IPS-NIHi7 (cell line): ENCODE results near the gene MID2.
A peak's percentile ranks its signal among the peaks of the same experiment; 100 is the strongest.
"Not testable (repeated sequence)": the region's sequence is repeated elsewhere in the genome, so short reads cannot be mapped to it uniquely, and the experiment has no call there.

ENCODE experiments used
- DNase-seq: peaks from one replicate; pipeline ENCODE4 v3.0.0; 2012; ENCODE audit warnings: mixed read lengths; ENCODE audit errors: extremely low spot score

The MID2 gene, protein sequence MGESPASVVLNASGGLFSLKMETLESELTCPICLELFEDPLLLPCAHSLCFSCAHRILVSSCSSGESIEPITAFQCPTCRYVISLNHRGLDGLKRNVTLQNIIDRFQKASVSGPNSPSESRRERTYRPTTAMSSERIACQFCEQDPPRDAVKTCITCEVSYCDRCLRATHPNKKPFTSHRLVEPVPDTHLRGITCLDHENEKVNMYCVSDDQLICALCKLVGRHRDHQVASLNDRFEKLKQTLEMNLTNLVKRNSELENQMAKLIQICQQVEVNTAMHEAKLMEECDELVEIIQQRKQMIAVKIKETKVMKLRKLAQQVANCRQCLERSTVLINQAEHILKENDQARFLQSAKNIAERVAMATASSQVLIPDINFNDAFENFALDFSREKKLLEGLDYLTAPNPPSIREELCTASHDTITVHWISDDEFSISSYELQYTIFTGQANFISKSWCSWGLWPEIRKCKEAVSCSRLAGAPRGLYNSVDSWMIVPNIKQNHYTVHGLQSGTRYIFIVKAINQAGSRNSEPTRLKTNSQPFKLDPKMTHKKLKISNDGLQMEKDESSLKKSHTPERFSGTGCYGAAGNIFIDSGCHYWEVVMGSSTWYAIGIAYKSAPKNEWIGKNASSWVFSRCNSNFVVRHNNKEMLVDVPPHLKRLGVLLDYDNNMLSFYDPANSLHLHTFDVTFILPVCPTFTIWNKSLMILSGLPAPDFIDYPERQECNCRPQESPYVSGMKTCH

GRCh38 chrX:107825698-107826237 is at the start of gene MID2:
TSS of gene MID2 (plus strand) at chrX:107825866. CDS start at chrX:107826427, 561 bp downstream.
- DNase-seq = peak; percentile 79

- DNase-seq = peak; percentile 83
Measured at GRCh38 chrX:107776649-107777535, 48.8 kb upstream of the MID2 start.

DNA sequence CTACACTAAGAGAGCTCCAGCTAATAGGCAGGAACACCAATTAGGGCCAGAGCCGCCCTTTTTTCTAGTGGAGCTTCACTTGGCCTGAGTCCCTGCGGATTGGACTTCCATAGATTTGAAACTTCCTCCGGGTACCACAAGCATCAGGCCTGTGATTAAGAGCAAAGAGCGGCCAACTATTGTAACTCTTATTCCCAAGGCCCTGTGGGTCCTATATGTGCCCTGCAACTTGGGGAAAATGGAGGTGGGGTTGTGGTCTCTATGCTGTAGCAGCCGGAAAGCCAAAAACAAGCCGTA is 48.2 kb upstream of the MID2 start, which contains the start of gene NCBP2L:
TSS of gene NCBP2L (plus strand) at position 198 of the 297 bp plus-strand sequence. CDS start 16,488 bp downstream, outside the sequence.
- no peak for DNase-seq

- no peak for DNase-seq
Measured at GRCh38 chrX:107780525-107780924, 45.1 kb upstream of the MID2 start.

- no peak for DNase-seq
Measured at GRCh38 chrX:107787827-107788226, 37.8 kb upstream of the MID2 start.

DNA sequence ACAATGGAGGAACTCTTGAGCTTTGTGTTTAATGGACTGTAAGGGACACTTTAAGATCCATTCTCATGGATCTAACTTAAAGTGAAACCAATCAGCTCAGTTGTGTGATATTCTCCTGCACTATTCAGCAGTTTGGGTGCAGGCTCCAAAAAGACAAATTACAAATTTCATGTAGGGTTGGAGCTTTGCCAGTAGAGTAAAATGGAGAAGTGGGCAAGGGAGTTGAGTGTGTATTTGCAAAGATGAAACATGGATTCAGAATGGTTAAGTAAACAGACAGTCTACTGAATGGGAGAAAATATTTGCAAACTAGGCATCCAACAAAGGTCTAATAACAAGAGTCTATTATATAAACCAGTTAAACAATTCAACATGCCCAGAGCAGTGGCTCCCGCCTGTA is 21.2 kb upstream of the MID2 start:
- DNase-seq = no peak

GRCh38 chrX:107805179-107805578 is 20.5 kb upstream of the MID2 start:
- DNase-seq = no peak

DNA sequence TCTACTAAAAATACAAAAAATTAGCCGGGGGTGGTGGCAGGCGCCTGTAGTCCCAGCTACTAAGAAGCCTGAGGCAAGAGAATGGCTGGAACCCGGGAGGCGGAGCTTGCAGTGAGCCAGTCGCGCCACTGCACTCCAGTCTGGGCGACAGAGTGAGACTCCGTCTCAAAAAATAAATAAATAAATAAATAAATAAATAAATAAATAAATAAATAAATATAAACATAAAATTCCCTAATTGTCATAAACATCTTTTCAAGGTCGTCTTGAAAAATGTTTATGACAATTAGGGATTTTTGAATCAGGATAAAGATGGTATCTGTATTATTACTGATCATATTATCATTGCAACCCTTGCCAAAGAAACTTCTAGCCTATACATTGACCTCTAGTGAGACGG is 15.6 kb upstream of the MID2 start:
- DNase-seq = not testable (repeated sequence)

DNA sequence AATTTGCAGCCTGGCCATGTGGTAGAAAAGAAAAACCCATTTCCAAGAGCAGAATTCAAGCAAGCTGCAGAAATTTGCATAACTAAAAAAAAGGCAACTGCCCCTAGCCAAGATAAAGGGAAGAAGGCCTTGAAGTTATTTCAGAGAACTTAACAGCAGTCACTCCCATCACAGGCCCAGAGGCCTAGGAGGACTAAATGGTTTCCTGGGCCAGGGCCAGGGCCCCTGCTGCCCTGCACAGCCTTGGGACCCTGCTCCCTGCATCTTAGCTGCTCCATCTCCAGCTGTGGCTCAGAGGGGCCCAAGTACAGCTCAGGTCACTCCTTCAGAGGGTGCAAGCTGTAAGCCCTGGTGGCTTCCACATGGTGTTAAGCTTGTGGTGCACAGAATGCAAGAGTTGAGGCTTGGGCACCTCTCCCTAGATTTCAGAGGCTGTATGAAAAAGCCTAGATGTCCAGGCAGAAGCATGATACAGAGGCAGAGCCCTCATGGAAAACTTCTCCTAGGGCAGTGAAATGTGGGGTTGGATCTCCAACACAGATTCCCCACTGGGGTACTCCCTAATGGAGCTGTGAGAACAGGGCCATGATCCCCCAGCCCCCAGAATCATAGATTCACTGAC is 6.7 kb upstream of the MID2 start:
- no peak for DNase-seq

- DNase-seq = no peak
Measured at GRCh38 chrX:107823042-107823441, 2.6 kb upstream of the MID2 start.

DNA sequence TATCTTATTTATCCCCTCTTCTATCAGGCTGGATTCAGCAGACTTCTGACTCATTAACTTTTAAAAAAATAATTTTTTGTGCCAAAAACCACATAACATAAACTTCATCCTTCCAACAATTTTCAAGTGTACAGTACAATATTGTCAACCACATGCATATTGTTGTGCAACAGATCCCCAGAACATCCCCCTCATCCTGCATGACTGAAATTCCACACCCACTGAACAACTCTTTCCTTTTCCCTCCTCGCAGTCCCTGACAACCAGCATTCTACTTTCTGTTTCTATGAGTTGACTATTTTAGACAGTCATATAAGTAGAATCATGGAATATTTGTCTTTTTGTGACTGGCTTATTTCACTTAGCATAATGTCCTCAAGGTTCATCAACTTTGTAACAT is 2.2 kb upstream of the MID2 start:
- DNase-seq = no peak

- peak; percentile 60 for DNase-seq
Measured at GRCh38 chrX:107826238-107827029, 768 bp downstream of the MID2 start.

GRCh38 chrX:107827030-107827831 is 1.6 kb downstream of the MID2 start:
- no peak for DNase-seq

GRCh38 chrX:107827852-107828251 is 2.2 kb downstream of the MID2 start:
- DNase-seq = no peak

DNA sequence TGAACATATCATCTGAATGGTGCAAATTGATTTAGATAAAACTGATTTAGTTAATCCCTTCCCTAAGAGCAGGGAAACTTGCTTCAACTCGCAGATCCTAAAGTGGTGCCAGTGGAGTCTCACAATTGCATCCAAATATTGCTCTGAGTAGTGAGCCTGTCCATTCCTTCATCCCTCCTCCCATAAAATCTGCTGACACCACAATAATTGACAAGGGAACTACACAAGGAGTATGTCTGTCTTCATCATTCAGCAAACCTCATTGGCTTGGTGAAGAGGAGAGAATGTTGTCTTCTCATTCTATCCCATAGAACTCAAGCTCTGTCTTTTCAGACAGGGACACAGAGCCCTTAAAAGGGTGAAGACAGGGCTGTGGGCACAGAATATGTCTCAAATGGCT is 4.2 kb downstream of the MID2 start:
- DNase-seq = no peak

GRCh38 chrX:107831071-107831730 is 5.5 kb downstream of the MID2 start:
- DNase-seq = no peak

GRCh38 chrX:107834275-107835201 is 8.9 kb downstream of the MID2 start:
- no peak for DNase-seq

- no peak for DNase-seq
Measured at GRCh38 chrX:107836958-107837357, 11.3 kb downstream of the MID2 start.
